Sigmoid colon (tissue), 4 donors: ENCODE data around the gene MYO5C.

Experiments used
- CTCF ChIP-seq, 4 experiments: fragments of 450-650 bp in 3 of 4; fragments of 200-600 bp in 1 of 4; IDR thresholded peaks; one replicate each; pipeline ENCODE4 v1.5.1; 2016 to 2019; ENCODE audit warnings: antibody characterized with exemption in 4 of 4, mild to moderate bottlenecking in 3 of 4, moderate library complexity in 2 of 4
- EP300 ChIP-seq, 4 donors: sonication (generic); formaldehyde crosslinking; IDR thresholded peaks; one replicate each; pipeline ENCODE4 v1.6.1; 2017; ENCODE audit warnings: antibody characterized with exemption in 4 of 4
- POLR2A ChIP-seq, 2 donors: fragments of 450-650 bp; IDR thresholded peaks; one replicate each; pipeline ENCODE4 v1.6.1; 2016; ENCODE audit warnings: antibody characterized with exemption in 2 of 2, mild to moderate bottlenecking in 2 of 2, moderate library complexity in 2 of 2

DNA sequence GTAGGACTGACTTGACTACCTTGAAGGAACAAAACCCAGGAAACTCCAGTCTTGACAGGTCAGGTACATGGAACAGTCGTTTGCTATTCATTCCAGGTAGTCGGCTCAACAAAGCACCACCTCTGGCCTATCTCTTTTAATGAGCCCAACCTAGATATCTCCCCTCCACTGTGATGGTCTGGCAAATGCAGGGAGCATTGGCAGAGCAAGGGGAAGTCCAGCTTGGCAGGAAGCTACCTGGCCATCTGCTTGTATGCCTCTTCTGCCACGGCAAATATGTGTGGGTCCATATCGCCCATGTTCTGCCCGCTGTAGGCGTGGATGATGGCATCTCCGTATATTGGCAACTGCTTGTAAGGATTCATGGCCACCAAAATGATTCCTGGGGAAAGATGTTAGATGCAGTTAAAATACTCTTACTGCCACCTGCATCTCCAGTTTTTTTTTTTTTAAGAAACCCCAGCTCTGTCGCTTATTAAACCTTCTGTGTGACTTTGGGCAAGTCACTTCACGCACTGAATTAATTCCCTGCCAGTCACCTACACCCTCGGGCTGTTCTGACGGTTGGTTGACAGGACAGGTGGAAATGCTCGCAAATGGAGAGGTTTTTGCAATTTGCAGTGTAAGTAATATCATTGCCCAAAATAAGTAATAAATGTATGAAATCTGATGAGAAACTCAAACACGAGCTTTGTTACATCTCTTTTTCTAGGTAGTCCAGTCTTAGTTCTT, 16.8 kb downstream of the MYO5C start:
- TF ChIP-seq POLR2A (IDR thresholded peaks at IDR 0.05), result no peak
- TF ChIP-seq CTCF (IDR thresholded peaks at IDR 0.05), result no peak
- TF ChIP-seq EP300 (IDR thresholded peaks at IDR 0.05), result no peak
